ENCODE results near the gene EPRS1. TPM values are rescaled to one million over a fixed set of nuclear protein-coding genes. Genes with fewer than 3 reads are reported as not detected.

EPRS1 gene
- total and polyA plus RNA-seq, 2 of the 13 experiments (the other 11 are each of a cell fraction or from before 2014, with no cell fraction given), result 86.1 to 124 TPM

DNA sequence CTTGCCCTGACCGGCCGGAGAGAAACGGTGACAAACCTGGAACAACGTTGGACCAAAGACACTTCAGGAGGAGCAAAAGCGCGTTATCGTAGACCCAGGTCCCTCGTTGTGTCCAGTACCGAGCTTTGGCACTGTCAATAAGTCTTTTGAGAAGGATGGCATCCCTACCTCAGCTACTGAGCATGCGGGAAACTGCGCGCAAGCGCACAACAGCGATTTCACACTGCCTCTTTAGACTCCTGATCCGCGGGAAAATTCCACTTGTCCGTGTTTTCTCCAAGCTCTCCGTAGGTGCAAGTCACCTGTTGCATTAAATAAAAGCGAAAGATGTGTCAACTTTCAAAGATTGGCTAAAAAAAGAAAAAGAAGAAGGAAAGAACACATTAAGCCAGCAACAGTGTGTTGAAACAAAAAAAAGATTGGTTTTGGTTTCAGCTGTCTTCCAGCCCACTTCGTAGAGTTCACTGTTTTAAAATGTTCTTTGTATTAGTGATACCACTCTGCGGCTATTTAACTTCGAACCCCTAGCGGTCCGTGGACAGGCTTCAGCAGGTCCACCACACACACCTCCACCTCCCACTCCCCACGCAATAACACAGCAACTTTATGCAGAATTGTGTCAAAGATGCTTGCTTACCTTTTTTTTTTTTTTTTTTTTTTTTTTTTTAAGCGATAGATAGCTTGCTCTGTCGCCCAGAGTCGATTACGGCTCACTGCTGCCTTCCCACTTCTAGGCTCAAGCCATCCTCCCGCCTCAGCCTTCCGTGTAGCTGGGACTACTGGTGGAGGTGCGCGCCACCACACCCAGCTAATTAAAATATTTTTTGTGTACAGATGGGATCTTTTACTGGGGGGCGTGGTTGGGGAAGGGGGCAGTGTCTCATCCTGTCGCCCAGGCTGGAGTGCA lies 43.6 kb upstream of the EPRS1 start, which contains the start of gene BPNT1 (continued):
- TF ChIP-seq, protein P1, sequence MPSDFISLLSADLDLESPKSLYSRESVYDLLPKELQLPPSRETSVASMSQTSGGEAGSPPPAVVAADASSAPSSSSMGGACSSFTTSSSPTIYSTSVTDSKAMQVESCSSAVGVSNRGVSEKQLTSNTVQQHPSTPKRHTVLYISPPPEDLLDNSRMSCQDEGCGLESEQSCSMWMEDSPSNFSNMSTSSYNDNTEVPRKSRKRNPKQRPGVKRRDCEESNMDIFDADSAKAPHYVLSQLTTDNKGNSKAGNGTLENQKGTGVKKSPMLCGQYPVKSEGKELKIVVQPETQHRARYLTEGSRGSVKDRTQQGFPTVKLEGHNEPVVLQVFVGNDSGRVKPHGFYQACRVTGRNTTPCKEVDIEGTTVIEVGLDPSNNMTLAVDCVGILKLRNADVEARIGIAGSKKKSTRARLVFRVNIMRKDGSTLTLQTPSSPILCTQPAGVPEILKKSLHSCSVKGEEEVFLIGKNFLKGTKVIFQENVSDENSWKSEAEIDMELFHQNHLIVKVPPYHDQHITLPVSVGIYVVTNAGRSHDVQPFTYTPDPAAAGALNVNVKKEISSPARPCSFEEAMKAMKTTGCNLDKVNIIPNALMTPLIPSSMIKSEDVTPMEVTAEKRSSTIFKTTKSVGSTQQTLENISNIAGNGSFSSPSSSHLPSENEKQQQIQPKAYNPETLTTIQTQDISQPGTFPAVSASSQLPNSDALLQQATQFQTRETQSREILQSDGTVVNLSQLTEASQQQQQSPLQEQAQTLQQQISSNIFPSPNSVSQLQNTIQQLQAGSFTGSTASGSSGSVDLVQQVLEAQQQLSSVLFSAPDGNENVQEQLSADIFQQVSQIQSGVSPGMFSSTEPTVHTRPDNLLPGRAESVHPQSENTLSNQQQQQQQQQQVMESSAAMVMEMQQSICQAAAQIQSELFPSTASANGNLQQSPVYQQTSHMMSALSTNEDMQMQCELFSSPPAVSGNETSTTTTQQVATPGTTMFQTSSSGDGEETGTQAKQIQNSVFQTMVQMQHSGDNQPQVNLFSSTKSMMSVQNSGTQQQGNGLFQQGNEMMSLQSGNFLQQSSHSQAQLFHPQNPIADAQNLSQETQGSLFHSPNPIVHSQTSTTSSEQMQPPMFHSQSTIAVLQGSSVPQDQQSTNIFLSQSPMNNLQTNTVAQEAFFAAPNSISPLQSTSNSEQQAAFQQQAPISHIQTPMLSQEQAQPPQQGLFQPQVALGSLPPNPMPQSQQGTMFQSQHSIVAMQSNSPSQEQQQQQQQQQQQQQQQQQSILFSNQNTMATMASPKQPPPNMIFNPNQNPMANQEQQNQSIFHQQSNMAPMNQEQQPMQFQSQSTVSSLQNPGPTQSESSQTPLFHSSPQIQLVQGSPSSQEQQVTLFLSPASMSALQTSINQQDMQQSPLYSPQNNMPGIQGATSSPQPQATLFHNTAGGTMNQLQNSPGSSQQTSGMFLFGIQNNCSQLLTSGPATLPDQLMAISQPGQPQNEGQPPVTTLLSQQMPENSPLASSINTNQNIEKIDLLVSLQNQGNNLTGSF (CRISPR knock-in tag; IDR thresholded peaks at IDR 0.05), result no peak
- TF ChIP-seq FOXC1 (CRISPR knock-in tag; IDR thresholded peaks at IDR 0.05; ENCODE audit: borderline replicate concordance), result no peak
- TF ChIP-seq KDM5A (IDR thresholded peaks at IDR 0.05; ENCODE audit: borderline replicate concordance, low read length), result peak; percentile 68; the same call in 1 of the 2 replicates
- TF ChIP-seq, protein P2, sequence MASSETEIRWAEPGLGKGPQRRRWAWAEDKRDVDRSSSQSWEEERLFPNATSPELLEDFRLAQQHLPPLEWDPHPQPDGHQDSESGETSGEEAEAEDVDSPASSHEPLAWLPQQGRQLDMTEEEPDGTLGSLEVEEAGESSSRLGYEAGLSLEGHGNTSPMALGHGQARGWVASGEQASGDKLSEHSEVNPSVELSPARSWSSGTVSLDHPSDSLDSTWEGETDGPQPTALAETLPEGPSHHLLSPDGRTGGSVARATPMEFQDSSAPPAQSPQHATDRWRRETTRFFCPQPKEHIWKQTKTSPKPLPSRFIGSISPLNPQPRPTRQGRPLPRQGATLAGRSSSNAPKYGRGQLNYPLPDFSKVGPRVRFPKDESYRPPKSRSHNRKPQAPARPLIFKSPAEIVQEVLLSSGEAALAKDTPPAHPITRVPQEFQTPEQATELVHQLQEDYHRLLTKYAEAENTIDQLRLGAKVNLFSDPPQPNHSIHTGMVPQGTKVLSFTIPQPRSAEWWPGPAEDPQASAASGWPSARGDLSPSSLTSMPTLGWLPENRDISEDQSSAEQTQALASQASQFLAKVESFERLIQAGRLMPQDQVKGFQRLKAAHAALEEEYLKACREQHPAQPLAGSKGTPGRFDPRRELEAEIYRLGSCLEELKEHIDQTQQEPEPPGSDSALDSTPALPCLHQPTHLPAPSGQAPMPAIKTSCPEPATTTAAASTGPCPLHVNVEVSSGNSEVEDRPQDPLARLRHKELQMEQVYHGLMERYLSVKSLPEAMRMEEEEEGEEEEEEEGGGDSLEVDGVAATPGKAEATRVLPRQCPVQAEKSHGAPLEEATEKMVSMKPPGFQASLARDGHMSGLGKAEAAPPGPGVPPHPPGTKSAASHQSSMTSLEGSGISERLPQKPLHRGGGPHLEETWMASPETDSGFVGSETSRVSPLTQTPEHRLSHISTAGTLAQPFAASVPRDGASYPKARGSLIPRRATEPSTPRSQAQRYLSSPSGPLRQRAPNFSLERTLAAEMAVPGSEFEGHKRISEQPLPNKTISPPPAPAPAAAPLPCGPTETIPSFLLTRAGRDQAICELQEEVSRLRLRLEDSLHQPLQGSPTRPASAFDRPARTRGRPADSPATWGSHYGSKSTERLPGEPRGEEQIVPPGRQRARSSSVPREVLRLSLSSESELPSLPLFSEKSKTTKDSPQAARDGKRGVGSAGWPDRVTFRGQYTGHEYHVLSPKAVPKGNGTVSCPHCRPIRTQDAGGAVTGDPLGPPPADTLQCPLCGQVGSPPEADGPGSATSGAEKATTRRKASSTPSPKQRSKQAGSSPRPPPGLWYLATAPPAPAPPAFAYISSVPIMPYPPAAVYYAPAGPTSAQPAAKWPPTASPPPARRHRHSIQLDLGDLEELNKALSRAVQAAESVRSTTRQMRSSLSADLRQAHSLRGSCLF (CRISPR knock-in tag; IDR thresholded peaks at IDR 0.05; ENCODE audit: borderline replicate concordance), result no peak
- 0 out of 2 replicates have a peak, but pooled peaks have one; percentile 67 for TF ChIP-seq ZNF816 (CRISPR knock-in tag; IDR thresholded peaks at IDR 0.05; ENCODE audit: borderline replicate concordance)
- no peak for TF ChIP-seq ZNF546 (CRISPR knock-in tag; conservative IDR thresholded peaks at IDR 0.05)
- TF ChIP-seq ASH2L (IDR thresholded peaks at IDR 0.05; ENCODE audit: insufficient read length, low read depth, low read length), result peak; percentile 74
- no peak for TF ChIP-seq ZNF720 (CRISPR knock-in tag; IDR thresholded peaks at IDR 0.05)
- TF ChIP-seq ZNF44 (CRISPR knock-in tag; IDR thresholded peaks at IDR 0.05), result no peak
- TF ChIP-seq HNF4A (CRISPR knock-in tag; IDR thresholded peaks at IDR 0.05), result peak; percentile 42
- no peak for TF ChIP-seq ZNF879 (CRISPR knock-in tag; IDR thresholded peaks at IDR 0.05)
- TF ChIP-seq, protein P3, sequence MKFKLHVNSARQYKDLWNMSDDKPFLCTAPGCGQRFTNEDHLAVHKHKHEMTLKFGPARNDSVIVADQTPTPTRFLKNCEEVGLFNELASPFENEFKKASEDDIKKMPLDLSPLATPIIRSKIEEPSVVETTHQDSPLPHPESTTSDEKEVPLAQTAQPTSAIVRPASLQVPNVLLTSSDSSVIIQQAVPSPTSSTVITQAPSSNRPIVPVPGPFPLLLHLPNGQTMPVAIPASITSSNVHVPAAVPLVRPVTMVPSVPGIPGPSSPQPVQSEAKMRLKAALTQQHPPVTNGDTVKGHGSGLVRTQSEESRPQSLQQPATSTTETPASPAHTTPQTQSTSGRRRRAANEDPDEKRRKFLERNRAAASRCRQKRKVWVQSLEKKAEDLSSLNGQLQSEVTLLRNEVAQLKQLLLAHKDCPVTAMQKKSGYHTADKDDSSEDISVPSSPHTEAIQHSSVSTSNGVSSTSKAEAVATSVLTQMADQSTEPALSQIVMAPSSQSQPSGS (CRISPR knock-in tag; IDR thresholded peaks at IDR 0.05), result 0 out of 2 replicates have a peak, but pooled peaks have one; percentile 39
- TF ChIP-seq, protein P4, sequence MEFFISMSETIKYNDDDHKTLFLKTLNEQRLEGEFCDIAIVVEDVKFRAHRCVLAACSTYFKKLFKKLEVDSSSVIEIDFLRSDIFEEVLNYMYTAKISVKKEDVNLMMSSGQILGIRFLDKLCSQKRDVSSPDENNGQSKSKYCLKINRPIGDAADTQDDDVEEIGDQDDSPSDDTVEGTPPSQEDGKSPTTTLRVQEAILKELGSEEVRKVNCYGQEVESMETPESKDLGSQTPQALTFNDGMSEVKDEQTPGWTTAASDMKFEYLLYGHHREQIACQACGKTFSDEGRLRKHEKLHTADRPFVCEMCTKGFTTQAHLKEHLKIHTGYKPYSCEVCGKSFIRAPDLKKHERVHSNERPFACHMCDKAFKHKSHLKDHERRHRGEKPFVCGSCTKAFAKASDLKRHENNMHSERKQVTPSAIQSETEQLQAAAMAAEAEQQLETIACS (CRISPR knock-in tag; IDR thresholded peaks at IDR 0.05), result no peak
- peak; percentile 89 for TF ChIP-seq POLR2G (IDR thresholded peaks at IDR 0.05; ENCODE audit: low read depth, low read length)
